ENCODE data around the gene ZIC5. TPM values are rescaled to one million over a fixed set of nuclear protein-coding genes. Genes with fewer than 3 reads are reported as not detected.

Gene ZIC5
- polyA plus RNA-seq, 1 donor from 2014 or later, result 0.94 TPM

DNA sequence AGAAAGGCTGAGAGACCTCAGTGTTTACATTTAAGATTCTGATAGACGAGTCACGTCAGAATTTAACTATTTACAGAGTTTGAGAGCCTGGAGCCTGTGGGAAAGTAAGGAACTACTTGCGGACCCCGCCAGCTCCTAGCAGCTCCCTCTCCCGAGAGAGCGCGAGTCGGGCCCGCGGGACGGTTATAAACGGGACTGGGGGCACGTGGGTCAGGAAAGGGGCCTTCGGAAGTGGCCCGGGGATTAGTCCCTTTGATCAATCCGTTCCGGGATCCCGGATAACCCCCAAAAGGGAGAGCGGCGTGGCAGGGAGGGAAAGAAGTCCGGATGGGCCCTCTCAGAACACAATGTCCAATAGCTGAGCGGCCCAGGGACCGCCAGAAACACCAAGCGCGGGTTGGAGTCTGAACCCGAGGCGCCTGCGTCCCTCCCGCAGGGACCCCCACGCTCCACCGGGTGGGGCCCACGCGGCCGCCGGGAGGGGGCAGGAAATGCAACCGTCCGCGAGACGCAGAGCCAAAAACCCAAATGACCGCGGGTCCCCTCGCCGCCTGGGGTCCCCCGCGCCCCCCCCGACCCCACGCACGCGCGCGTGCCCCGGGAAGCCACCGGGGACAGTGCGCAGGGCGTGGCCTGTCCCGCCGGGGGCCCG, 3.6 kb downstream of the ZIC5 start:
- H3K9me2 ChIP-seq (ENCODE audit: insufficient read depth, low read length), result no peaks in the 10 kb centered on the region
- peak overlapping the region; percentile 76 for H3K4me2 ChIP-seq (ENCODE audit: low read length)
- H3K79me2 ChIP-seq (replicated peaks; ENCODE audit: insufficient read depth, low read length), result peaks cover 83% of the 10 kb centered on the region
- H3K9me3 ChIP-seq (ENCODE audit: low read length), result no peaks in the 10 kb centered on the region
- peaks cover 5% of the 10 kb centered on the region for H3F3A ChIP-seq (ENCODE audit: insufficient read depth, low read length, poor library complexity, severe bottlenecking)
- no peak overlapping the region for H2AFZ ChIP-seq (ENCODE audit: low read depth, low read length)
- H3K9ac ChIP-seq (ENCODE audit: low read length), result peak overlapping the region; percentile 66
- H3K36me3 ChIP-seq (ENCODE audit: insufficient read depth, low read length), result no peaks in the 10 kb centered on the region
- no peaks in the 10 kb centered on the region for H4K20me1 ChIP-seq (ENCODE audit: insufficient read depth)
- H3K27ac ChIP-seq (ENCODE audit: low read length), result peak overlapping the region; percentile 44
- no peak for TF ChIP-seq POLR2AphosphoS5 (IDR thresholded peaks at IDR 0.05)
- no peak for TF ChIP-seq EZH2 (IDR thresholded peaks at IDR 0.05; ENCODE audit: borderline replicate concordance, insufficient read depth, low read length, poor library complexity, severe bottlenecking)
- no peak for TF ChIP-seq EP300 (conservative IDR thresholded peaks at IDR 0.05; ENCODE audit: poor library complexity, severe bottlenecking)
- TF ChIP-seq MXI1 (conservative IDR thresholded peaks at IDR 0.05; ENCODE audit: poor library complexity, severe bottlenecking), result peak; percentile 12
- peak overlapping the region; percentile 66 for H3K4me3 ChIP-seq (ENCODE audit: low read length)
- H3K27me3 ChIP-seq (ENCODE audit: insufficient read depth, low read depth, low read length), result peaks cover 65% of the 10 kb centered on the region

GRCh38 chr13:99967498-99967868, 4.1 kb downstream of the ZIC5 start:
- TF ChIP-seq POLR2AphosphoS5 (IDR thresholded peaks at IDR 0.05), result peak; percentile 61
- no peak for TF ChIP-seq CTCF (IDR thresholded peaks at IDR 0.05; ENCODE audit: poor library complexity, severe bottlenecking)
- H3F3A ChIP-seq (ENCODE audit: insufficient read depth, low read length, poor library complexity, severe bottlenecking), result peaks cover 5% of the 10 kb centered on the region
- peak overlapping the region; percentile 76 for H3K4me2 ChIP-seq (ENCODE audit: low read length)
- no peak overlapping the region for H2AFZ ChIP-seq (ENCODE audit: low read depth, low read length)
- no peaks in the 10 kb centered on the region for H3K36me3 ChIP-seq (ENCODE audit: insufficient read depth, low read length)
- H3K9me3 ChIP-seq (ENCODE audit: low read length), result no peaks in the 10 kb centered on the region
- H3K27ac ChIP-seq (ENCODE audit: low read length), result peak overlapping the region; percentile 44
- peaks cover 83% of the 10 kb centered on the region for H3K79me2 ChIP-seq (replicated peaks; ENCODE audit: insufficient read depth, low read length)
- peaks cover 65% of the 10 kb centered on the region for H3K27me3 ChIP-seq (ENCODE audit: insufficient read depth, low read depth, low read length)
- peak overlapping the region; percentile 66 for H3K4me3 ChIP-seq (ENCODE audit: low read length)
- H4K20me1 ChIP-seq (ENCODE audit: insufficient read depth), result no peaks in the 10 kb centered on the region
- H3K9me2 ChIP-seq (ENCODE audit: insufficient read depth, low read length), result no peaks in the 10 kb centered on the region
- H3K9ac ChIP-seq (ENCODE audit: low read length), result peak overlapping the region; percentile 66

DNA sequence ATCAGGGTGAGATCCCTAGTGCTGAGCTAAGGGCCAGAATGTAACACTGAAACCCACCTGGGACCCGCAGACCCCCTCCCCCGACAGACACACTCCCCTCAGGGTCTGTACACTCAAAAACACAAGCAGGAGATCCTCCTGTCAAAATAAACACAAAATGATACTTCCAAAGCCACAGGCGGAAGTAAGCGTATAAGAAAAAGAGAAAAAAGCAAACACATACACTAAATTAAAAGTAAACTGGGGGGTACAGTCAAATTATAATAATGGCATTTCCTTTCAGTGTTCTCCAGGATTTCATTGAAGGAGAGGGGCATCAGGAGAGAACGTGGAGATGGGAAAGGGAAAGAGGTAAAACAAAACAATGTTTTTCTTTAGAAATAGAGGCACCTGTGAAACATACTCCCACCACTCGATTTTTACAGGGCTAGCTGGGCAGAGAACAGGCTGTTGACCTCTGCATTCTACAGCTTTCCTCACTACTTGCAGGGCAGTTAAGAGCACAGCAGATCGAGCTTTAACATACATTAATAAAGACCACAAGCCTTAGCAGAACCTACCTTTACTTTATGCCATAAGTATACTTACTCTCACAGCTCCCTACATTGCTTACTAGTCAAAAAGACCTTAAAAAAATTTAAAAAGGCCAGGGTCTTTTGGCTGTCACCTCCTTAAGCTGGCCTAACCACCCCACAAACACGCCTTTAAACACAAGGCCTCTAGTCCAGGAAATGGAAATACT, 5.3 kb downstream of the ZIC5 start:
- TF ChIP-seq POLR2AphosphoS5 (IDR thresholded peaks at IDR 0.05), result no peak
- no peak for TF ChIP-seq CTCF (IDR thresholded peaks at IDR 0.05; ENCODE audit: poor library complexity, severe bottlenecking)
- TF ChIP-seq MXI1 (conservative IDR thresholded peaks at IDR 0.05; ENCODE audit: poor library complexity, severe bottlenecking), result no peak
- no peak for TF ChIP-seq SMC3 (conservative IDR thresholded peaks at IDR 0.05; ENCODE audit: poor library complexity)
- TF ChIP-seq TAF1 (IDR thresholded peaks at IDR 0.05; ENCODE audit: low read depth), result no peak
- TF ChIP-seq EP300 (conservative IDR thresholded peaks at IDR 0.05; ENCODE audit: poor library complexity, severe bottlenecking), result no peak
- no peak for TF ChIP-seq EZH2 (IDR thresholded peaks at IDR 0.05; ENCODE audit: borderline replicate concordance, insufficient read depth, low read length, poor library complexity, severe bottlenecking)
- TF ChIP-seq, protein P1, sequence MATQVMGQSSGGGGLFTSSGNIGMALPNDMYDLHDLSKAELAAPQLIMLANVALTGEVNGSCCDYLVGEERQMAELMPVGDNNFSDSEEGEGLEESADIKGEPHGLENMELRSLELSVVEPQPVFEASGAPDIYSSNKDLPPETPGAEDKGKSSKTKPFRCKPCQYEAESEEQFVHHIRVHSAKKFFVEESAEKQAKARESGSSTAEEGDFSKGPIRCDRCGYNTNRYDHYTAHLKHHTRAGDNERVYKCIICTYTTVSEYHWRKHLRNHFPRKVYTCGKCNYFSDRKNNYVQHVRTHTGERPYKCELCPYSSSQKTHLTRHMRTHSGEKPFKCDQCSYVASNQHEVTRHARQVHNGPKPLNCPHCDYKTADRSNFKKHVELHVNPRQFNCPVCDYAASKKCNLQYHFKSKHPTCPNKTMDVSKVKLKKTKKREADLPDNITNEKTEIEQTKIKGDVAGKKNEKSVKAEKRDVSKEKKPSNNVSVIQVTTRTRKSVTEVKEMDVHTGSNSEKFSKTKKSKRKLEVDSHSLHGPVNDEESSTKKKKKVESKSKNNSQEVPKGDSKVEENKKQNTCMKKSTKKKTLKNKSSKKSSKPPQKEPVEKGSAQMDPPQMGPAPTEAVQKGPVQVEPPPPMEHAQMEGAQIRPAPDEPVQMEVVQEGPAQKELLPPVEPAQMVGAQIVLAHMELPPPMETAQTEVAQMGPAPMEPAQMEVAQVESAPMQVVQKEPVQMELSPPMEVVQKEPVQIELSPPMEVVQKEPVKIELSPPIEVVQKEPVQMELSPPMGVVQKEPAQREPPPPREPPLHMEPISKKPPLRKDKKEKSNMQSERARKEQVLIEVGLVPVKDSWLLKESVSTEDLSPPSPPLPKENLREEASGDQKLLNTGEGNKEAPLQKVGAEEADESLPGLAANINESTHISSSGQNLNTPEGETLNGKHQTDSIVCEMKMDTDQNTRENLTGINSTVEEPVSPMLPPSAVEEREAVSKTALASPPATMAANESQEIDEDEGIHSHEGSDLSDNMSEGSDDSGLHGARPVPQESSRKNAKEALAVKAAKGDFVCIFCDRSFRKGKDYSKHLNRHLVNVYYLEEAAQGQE (IDR thresholded peaks at IDR 0.05; ENCODE audit: borderline replicate concordance), result no peak
- TF ChIP-seq RAD21 (conservative IDR thresholded peaks at IDR 0.05), result no peak
- Histone ChIP-seq H3K36me3 (ENCODE audit: insufficient read depth, low read length) (no peaks in the 10 kb centered on the region), H3K4me3 (ENCODE audit: low read length) (peak overlapping the region; percentile 66), H3F3A (ENCODE audit: insufficient read depth, low read length, poor library complexity, severe bottlenecking) (peaks cover 5% of the 10 kb centered on the region), H3K9me3 (ENCODE audit: low read length) (no peaks in the 10 kb centered on the region), H3K9ac (ENCODE audit: low read length) (no peak overlapping the region), H2AFZ (ENCODE audit: low read depth, low read length) (no peak overlapping the region), H3K9me2 (ENCODE audit: insufficient read depth, low read length) (no peaks in the 10 kb centered on the region), H3K79me2 (replicated peaks; ENCODE audit: insufficient read depth, low read length) (peaks cover 81% of the 10 kb centered on the region), H3K27ac (ENCODE audit: low read length) (no peak overlapping the region), H3K27me3 (ENCODE audit: insufficient read depth, low read depth, low read length) (peaks cover 60% of the 10 kb centered on the region), H3K4me2 (ENCODE audit: low read length) (no peak overlapping the region), H4K20me1 (ENCODE audit: insufficient read depth) (no peaks in the 10 kb centered on the region)

All from neural cell (in vitro differentiated cells).